LNCAP (cell line): ENCODE data around the gene MICAL1.

Source experiments
- CTCF ChIP-seq: fragments of 450-650 bp; IDR thresholded peaks from 2 replicates; pipeline ENCODE4 v1.5.1; 2017; ENCODE audit warnings: mild to moderate bottlenecking

Gene MICAL1, protein sequence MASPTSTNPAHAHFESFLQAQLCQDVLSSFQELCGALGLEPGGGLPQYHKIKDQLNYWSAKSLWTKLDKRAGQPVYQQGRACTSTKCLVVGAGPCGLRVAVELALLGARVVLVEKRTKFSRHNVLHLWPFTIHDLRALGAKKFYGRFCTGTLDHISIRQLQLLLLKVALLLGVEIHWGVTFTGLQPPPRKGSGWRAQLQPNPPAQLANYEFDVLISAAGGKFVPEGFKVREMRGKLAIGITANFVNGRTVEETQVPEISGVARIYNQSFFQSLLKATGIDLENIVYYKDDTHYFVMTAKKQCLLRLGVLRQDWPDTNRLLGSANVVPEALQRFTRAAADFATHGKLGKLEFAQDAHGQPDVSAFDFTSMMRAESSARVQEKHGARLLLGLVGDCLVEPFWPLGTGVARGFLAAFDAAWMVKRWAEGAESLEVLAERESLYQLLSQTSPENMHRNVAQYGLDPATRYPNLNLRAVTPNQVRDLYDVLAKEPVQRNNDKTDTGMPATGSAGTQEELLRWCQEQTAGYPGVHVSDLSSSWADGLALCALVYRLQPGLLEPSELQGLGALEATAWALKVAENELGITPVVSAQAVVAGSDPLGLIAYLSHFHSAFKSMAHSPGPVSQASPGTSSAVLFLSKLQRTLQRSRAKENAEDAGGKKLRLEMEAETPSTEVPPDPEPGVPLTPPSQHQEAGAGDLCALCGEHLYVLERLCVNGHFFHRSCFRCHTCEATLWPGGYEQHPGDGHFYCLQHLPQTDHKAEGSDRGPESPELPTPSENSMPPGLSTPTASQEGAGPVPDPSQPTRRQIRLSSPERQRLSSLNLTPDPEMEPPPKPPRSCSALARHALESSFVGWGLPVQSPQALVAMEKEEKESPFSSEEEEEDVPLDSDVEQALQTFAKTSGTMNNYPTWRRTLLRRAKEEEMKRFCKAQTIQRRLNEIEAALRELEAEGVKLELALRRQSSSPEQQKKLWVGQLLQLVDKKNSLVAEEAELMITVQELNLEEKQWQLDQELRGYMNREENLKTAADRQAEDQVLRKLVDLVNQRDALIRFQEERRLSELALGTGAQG

GRCh38 chr6:109455437-109456110, at the start of gene MICAL1:
TSS of gene MICAL1 (minus strand) at chr6:109455772. CDS start at chr6:109454196, 1,576 bp downstream.
- 0 out of 2 replicates have a peak, but pooled peaks have one; percentile 15 for TF ChIP-seq CTCF

- TF ChIP-seq CTCF: no peak
Measured at GRCh38 chr6:109503327-109504224, 48.0 kb upstream of the MICAL1 start.

GRCh38 chr6:109498936-109499335, 43.4 kb upstream of the MICAL1 start:
- TF ChIP-seq CTCF: no peak

- TF ChIP-seq CTCF: no peak
Measured at GRCh38 chr6:109498052-109498451, 42.5 kb upstream of the MICAL1 start.

DNA sequence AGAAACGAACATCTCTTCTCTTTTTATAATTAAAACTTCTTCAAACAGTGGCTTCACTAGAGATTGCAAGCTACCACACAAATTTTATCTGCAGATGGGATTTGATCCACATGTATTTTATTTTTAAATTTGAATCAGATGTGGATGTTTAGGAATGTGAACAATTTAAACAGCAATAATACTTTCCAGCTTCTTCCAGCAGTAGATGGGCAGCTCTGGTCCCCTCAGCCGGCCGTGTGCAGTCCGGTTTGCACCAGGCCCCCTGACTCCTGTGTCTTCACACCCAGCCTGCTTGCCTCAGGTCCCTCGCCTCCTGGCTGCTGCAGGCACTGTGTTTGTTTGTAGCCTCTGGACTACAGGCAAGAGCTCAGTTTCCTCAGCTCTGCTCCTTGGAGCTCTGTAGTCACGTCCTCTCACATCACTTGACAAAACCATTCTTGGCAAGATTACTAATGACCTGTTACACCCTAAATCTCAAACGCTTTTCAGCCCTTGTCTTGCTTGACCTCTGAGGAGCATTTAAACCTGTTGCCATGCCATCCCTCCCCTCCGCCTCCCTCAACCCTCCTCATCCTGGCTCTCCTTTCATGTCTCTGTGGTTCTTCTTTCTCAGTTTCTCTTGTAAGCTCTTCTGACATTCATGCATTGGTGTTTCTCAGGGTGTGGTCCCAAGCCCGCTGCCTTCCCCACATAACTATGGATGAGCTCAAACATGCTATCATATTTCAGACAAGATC, 40.6 kb upstream of the MICAL1 start:
- TF ChIP-seq CTCF: no peak

DNA sequence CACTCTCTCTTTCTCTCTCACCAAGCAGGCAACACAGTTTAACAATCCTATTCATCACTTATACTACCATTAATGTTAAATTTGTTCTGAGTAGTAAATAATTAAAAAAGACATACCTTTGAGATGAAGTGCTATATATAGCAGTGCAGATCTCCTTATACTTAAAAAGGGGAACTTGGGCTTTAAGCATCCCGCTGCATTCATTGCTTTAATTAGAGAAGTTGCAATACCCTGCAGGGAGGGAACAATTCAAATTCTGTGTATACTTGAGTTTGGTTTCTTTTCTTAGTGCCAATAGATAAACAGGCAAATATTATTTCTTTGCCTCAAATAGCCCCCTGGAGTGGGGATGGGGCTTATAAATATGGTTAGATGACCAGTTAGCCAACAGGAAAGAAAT, 38.3 kb upstream of the MICAL1 start:
- no peak for TF ChIP-seq CTCF
